Epithelial cell of proximal tubule (primary cell): Measurements from ENCODE around the gene REXO1. TPM values are rescaled to one million over a fixed set of nuclear protein-coding genes. Genes with fewer than 3 reads are reported as not detected.

ENCODE experiments used
- DNase-seq: peaks from one replicate; pipeline ENCODE4 v3.0.0-alpha.2; 2011; ENCODE audit warnings: low read depth
- H3K4me3 ChIP-seq: 2 replicates; pipeline ENCODE4 v1.5.1; 2011; ENCODE audit warnings: low read depth, mild to moderate bottlenecking, low read length
- total RNA-seq: library from RNA; depleted of rRNA; stranded (reverse); fragments of >200 nt; gene quantifications from 2 replicates; pipeline ENCODE4 v1.2.3, GENCODE V29; 2015
- TF ChIP-seq, protein P1 (sequence below): conservative IDR thresholded peaks from 2 replicates; pipeline ENCODE4 v1.5.1; 2012; ENCODE audit warnings: low read depth, mild to moderate bottlenecking, low read length

REXO1 gene
- total RNA-seq, 1 donor from 2014 or later, result 18.4 TPM

DNA sequence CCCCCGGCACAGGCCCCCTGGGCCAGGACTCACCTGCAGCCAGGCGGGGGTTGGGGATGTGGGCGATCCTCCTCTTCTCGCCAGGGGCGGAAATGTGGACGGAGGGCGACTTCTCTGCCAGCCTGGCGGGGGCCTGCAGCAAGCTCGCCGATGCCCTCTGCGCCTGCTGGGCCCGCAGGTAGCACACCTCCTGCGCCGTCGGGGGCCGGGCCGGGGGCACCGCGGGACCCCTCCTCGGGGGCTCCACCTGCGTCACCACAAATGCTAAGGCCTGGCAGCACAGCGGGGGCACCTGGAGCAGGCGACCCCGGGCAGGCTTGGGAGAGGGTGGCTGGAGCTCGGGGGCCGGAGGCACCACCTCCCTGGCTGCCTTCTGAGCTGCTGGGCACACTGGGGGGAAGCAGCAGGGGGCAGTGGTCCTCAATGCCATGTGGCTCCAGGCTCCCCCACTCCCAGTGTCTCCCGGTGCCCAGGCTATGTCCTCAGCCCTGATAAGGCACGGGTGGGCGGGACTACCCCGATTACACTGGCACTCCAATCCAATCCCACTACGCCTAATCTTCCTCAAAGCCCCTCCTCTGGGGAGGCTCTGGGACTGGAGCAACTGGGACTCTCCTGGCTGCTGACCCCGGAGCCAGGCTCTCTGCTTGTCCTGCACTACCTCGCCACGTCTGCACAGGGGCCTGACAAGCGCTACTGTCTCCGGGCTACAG, 24.6 kb downstream of the REXO1 start:
- TF ChIP-seq, protein P1, sequence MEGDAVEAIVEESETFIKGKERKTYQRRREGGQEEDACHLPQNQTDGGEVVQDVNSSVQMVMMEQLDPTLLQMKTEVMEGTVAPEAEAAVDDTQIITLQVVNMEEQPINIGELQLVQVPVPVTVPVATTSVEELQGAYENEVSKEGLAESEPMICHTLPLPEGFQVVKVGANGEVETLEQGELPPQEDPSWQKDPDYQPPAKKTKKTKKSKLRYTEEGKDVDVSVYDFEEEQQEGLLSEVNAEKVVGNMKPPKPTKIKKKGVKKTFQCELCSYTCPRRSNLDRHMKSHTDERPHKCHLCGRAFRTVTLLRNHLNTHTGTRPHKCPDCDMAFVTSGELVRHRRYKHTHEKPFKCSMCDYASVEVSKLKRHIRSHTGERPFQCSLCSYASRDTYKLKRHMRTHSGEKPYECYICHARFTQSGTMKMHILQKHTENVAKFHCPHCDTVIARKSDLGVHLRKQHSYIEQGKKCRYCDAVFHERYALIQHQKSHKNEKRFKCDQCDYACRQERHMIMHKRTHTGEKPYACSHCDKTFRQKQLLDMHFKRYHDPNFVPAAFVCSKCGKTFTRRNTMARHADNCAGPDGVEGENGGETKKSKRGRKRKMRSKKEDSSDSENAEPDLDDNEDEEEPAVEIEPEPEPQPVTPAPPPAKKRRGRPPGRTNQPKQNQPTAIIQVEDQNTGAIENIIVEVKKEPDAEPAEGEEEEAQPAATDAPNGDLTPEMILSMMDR, result no peak
- DNase-seq, result no peak
- H3K4me3 ChIP-seq, result no peak overlapping the region

DNA sequence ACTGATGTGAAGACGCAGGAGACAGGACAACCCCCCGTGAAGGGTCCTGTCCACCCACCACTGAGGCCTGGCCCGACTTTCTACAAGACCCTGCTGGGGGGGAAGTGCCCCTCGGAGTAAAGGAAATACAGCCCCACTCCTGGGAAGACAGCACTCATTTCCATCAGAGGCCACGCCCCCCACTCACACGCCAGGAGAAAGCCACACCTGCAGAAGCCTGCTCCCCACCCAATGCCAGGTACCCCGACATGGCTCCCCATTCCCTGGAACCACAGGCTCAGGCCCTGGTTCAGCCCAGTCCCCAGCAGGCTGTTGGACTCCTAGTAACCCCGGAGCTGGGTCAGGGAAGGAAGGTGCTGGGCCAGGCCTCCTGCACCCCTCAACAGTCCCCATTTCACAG, 25.3 kb downstream of the REXO1 start:
- TF ChIP-seq, protein P1, result no peak
- no peak for DNase-seq
- no peak overlapping the region for H3K4me3 ChIP-seq

DNA sequence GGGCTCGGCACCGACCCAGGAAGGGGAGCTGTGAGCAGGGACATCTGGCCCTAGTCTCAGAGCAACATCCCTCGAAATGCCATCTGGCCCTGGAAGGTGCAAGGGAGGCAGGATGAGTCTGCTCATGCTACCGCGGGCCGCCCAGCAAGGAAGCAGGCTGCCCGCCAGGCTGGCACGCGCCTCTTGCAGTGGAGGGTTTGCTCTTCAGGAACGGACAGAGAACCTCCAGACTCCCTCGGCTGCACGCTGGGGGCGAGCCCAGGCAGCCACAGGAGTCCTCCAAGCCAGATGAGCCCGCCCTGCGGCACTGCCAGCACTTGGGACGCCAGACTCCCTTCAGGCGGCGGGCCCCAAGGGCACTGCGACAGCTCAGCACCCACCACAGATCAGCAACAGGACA, 26.1 kb downstream of the REXO1 start:
- no peak overlapping the region for H3K4me3 ChIP-seq
- TF ChIP-seq, protein P1, result no peak
- no peak for DNase-seq

DNA sequence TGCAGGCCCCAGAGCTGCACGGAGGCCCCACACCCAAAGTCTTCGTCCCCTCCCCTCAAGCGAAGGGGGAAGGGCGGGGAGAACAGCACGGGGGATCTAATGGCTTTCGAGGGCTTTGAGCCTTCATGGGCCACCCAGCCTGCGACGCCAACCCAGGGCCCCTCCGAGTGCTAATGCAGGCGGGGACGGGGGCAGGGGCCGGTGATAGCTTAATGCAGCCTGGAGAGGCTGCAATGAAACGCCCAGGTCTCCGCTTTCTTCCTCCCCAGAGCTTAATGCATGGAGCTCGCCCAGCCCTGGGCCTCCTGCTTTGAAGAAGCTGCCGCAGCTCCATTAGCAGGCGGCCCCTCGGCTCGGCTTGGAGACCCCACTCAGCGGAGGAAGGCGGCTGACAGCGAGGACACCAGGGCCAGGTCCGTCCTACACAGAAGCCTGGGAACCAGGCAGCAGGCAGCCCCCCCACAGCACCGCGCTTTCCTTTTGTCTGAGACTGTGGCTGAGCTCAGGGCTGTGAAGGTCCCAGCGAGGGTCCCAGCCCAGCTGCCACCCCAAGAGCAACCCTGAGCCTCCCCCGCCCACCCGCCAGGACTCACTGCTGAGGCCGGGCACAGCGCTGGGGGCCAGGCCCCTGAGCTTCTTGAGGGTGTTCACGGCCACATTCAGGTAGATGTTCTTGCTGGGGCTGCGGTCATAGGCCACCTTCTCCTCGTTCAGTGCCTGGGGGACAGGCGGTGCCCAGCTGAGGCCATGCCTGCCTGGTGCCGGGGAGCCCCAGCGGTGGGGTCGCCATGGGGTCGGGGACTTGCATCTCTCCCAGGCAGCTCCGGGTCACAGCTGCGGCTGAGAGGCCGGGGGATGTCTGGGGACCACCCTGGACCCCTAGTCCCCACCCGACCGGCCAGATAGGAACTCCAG, 28.7 kb downstream of the REXO1 start:
- TF ChIP-seq, protein P1, result no peak
- DNase-seq, result no peak
- no peak overlapping the region for H3K4me3 ChIP-seq

DNA sequence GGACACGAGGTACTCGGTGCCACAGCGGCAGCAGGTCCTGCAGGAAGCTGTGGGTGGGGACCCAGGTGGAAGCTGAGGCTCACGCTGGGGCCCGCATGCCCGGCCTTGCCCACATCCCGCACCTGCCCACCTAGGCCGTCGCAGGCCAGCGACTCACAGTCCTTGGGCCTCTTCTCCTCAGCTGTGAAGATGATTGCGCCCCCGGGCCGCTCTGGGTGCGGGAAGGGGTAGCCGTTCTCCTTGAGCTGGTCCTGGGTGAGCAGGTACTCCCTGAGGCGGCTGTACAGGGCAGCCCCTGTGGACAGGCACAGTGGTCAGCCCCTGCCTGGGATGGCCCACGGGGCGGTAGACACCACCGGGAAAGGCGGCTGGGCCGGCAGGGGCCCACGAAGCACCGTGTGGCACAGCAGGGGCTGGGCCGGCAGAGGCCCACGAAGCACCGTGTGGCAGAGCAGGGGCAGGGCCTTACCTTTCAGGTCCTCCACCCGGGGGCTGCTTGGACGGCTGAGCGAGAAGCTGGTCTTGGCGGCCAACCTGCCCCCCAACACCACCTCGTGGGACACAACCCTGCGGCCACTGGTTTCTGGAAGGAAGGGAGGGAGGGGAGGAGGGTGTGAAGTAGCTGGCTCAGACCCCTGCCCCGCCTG, 29.6 kb downstream of the REXO1 start:
- TF ChIP-seq, protein P1, result no peak
- DNase-seq, result no peak
- no peak overlapping the region for H3K4me3 ChIP-seq

DNA sequence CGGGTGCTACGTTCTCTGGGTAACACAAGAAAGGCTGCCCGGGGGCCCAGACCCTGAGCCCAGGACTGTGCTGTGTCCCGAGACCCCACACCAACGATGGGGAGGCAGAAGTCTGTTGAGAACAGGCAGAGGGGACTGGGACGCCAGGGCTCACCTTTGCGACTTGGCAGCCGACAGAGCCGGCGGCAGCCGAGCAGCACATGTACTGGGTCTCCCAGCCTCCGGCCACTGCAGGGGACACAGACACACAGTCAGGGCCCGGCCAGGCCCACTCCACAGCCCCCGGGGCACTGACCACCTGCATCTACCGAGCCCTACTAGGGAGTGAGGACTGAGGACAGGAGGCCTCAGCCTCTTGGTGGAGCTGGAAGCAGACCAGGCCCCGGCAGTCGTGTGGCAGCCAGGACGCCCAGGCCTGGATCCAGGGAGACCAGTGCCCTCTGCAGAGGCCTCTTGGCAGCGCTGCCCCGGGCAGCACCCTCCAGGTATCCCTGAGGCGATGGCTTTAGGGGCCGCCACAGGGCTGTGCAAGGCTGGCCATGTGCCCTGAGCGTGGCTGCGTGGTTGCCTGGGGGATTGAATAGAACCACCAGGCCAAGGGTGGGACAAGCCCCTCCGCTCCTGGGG, 30.6 kb downstream of the REXO1 start:
- TF ChIP-seq, protein P1, result no peak
- no peak for DNase-seq
- no peak overlapping the region for H3K4me3 ChIP-seq
